UCSD-AML1 (cell line): ENCODE data around the gene TMEM86B.

Source experiments
- DNase-seq: peaks from one replicate; lab custom pipeline; 2025; ENCODE audit not compliant: unreplicated experiment; lab: John Stamatoyannopoulos, UW

Gene TMEM86B

DNA sequence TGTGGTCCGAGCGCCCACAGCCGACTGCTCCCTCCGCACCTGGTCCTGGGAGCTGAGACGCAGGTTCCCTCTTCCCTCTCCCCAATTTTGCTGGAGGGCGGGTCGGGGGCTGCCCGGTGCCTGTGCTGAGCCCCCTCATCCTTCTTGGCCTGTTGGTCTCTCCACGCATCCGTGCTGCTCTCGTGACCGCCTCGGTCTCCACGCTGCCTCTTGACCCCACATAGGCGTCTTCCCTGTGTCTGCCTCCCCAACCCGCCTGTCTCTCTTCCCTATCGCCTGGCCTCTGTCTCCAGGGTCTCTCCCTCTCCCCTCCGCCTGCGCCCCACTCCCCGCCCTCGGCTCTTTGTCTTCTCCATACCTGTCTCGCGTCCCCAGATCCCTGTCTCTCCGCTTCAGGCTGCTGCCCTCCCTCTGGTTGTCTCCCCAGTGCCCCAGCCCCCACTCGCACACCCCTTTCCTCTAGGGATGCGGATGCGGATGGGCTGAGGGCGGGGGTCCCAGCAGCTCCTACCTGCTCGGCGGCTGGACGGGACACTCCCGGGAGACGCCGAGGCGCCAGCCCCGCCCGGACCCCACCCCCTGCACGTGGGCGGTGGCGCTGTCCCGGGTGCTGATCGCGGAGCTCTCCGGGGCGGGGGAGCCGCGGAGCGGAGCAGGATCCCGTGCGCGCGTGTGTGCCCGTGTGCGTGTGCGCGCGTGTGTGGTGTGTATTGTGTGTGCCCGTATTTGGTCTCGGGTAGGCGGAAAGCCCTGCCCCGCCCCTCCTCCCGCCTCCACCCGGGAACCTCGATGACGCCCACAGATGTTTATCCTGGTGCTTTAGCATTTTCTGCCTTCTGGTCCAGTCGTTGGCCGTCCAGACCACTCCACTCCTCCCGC lies 48.7 kb downstream of the TMEM86B start, which contains the start of gene SYT5:
Gene SYT5 (minus strand): TSS at position 684 of the 879 bp plus-strand sequence. CDS start 1,248 bp downstream, outside the sequence.
- peak; percentile 62 for DNase-seq

DNA sequence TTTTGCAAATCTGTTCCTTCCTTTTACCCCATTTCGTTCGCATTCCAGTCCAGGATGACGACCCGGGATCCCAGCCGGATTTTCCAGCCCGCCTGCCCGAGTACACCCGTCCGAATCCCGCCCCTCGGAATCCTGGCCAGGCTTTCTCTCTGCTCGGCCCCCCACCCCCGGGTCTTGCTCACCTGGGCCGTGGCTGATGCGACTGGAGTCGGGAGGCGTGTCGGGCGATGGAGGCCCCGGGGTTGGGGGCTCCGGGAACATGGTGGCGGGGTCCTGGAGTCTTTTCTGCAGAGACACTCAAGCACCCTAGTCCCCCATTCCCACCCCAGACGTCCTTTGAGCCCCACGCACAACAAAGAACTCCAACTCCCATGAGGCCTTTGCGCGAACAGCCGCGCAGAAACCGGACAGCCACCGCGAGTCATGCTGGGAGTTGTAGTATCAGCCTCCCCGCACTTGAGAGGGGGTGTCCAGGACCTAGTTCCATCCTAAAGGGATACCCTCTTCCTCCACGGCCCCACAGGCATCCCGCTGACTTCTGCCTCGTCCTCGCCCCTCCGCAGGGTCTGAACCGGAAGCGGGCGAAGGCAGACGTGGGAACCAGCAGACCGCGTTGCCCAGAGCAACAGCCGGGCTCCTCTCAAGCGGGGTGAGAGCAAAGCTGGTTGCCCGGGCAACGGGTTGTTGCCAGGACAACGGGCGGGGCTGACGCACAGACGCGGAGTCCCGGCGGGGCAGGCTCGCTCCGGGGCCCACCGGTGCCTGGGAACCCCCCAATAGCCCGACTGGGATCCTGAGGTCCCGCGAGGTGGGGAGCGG lies 49.6 kb downstream of the TMEM86B start:
- DNase-seq = peak; percentile 74
